Measurements from ENCODE around the gene TIMELESS. TPM values are rescaled to one million over a fixed set of nuclear protein-coding genes. Genes with fewer than 3 reads are reported as not detected.

The TIMELESS gene
- total RNA-seq, 1 donor from 2014 or later: 2.2 TPM

DNA sequence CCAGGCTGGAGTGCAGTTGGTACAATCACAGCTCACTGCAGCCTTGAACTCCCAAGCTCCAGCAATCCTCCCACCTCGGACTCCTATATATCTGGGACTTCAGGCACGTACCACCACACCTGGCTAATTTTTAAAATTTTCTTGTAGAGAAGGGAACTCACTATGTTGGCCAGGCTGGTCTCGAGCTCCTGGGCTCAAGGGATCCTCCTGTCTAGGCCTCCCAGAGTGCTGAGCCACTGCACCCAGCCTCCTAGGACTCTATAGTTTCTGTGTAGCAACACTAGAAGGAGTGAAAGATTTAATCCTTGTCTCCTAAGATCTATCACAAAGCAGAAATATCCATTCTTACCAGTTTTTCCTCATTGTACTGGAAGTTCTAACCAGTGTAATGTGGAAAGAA is 82.3 kb downstream of the TIMELESS start:
- H3K9me3 ChIP-seq (replicated peaks): no peaks in the 10 kb centered on the region
- H3K4me1 ChIP-seq: no peaks in the 10 kb centered on the region
- no peaks in the 10 kb centered on the region for H3K27me3 ChIP-seq (ENCODE audit: low read depth)
- no peaks in the 10 kb centered on the region for H3K36me3 ChIP-seq
- no peak for DNase-seq
- H3K4me3 ChIP-seq: no peak overlapping the region
- TF ChIP-seq, protein P1, sequence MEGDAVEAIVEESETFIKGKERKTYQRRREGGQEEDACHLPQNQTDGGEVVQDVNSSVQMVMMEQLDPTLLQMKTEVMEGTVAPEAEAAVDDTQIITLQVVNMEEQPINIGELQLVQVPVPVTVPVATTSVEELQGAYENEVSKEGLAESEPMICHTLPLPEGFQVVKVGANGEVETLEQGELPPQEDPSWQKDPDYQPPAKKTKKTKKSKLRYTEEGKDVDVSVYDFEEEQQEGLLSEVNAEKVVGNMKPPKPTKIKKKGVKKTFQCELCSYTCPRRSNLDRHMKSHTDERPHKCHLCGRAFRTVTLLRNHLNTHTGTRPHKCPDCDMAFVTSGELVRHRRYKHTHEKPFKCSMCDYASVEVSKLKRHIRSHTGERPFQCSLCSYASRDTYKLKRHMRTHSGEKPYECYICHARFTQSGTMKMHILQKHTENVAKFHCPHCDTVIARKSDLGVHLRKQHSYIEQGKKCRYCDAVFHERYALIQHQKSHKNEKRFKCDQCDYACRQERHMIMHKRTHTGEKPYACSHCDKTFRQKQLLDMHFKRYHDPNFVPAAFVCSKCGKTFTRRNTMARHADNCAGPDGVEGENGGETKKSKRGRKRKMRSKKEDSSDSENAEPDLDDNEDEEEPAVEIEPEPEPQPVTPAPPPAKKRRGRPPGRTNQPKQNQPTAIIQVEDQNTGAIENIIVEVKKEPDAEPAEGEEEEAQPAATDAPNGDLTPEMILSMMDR (IDR thresholded peaks at IDR 0.05; ENCODE audit: borderline replicate concordance): no peak
- no peak overlapping the region for H3K27ac ChIP-seq (replicated peaks)
- intact Hi-C loops (cut with micrococcal nuclease): loop anchor here (10.0 kb wide), 1 partner anchor 78 kb away; the partner anchor contains the start of gene TIMELESS

Other genes starting within 250 kb of the TIMELESS start
- 51.4 TPM for gene RNF41, start 227.5 kb downstream of the TIMELESS start, total RNA-seq
- 20.3 TPM for gene NABP2, start 225.1 kb downstream of the TIMELESS start, total RNA-seq
- not detected for gene SLC39A5, start 219.4 kb downstream of the TIMELESS start, total RNA-seq
- gene ANKRD52, start 191.0 kb downstream of the TIMELESS start, total RNA-seq: 25.1 TPM
- gene COQ10A, start 182.5 kb downstream of the TIMELESS start, total RNA-seq: 203 TPM
- gene CS, start 149.1 kb downstream of the TIMELESS start, total RNA-seq: 780 TPM
- 33.4 TPM for gene CNPY2, start 133.4 kb downstream of the TIMELESS start, total RNA-seq
- gene PAN2, start 115.4 kb downstream of the TIMELESS start, total RNA-seq: 49.5 TPM
- not detected for gene IL23A, start 110.5 kb downstream of the TIMELESS start, total RNA-seq
- gene STAT2, start 89.3 kb downstream of the TIMELESS start, total RNA-seq: 34.9 TPM
- gene APOF, start 86.6 kb downstream of the TIMELESS start, total RNA-seq: not detected
- not detected for gene MIP, start 5.2 kb upstream of the TIMELESS start, total RNA-seq
- 3.6 TPM for gene SPRYD4, start 19.2 kb upstream of the TIMELESS start, total RNA-seq
- gene GLS2, start 38.7 kb upstream of the TIMELESS start, total RNA-seq: 0.49 TPM
- gene RBMS2, start 72.4 kb upstream of the TIMELESS start, total RNA-seq: 33.2 TPM
- 39.1 TPM for gene BAZ2A, start 180.9 kb upstream of the TIMELESS start, total RNA-seq
- 3,068 TPM for gene ATP5F1B, start 196.6 kb upstream of the TIMELESS start, total RNA-seq
- gene PTGES3, start 238.9 kb upstream of the TIMELESS start, total RNA-seq: 136 TPM

All from left ventricle myocardium inferior (tissue), 1 donor.